DOHH2 (cell line): ENCODE data around the gene NT5C3B.

Experiments
- CTCF ChIP-seq: fragments of 200-600 bp; sonication (generic); IDR thresholded peaks from one replicate; pipeline ENCODE4 v1.5.1; 2014; ENCODE audit warnings: antibody characterized with exemption, mild to moderate bottlenecking, low read depth, low read length; ENCODE audit not compliant: poor library complexity, severe bottlenecking
- EZH2phosphoT487 ChIP-seq: fragments of 200-600 bp; sonication (generic); IDR thresholded peaks from 2 replicates; pipeline ENCODE4 v1.6.1; 2017; ENCODE audit warnings: borderline replicate concordance, mild to moderate bottlenecking, antibody characterized with exemption, low read length, moderate library complexity, mixed read lengths

GRCh38 chr17:41799366-41799765 is 36.7 kb downstream of the NT5C3B start:
- TF ChIP-seq CTCF (no peak), EZH2phosphoT487 (no peak)
